NCI-H82 (cell line): ENCODE data around the gene FGD2.
"Not testable (repeated sequence)": the region's sequence is repeated elsewhere in the genome, so short reads cannot be mapped to it uniquely, and the experiment has no call there.

Experiments used
- DNase-seq: peaks from one replicate; lab custom pipeline; 2025; lab: John Stamatoyannopoulos, UW

Gene FGD2

DNA sequence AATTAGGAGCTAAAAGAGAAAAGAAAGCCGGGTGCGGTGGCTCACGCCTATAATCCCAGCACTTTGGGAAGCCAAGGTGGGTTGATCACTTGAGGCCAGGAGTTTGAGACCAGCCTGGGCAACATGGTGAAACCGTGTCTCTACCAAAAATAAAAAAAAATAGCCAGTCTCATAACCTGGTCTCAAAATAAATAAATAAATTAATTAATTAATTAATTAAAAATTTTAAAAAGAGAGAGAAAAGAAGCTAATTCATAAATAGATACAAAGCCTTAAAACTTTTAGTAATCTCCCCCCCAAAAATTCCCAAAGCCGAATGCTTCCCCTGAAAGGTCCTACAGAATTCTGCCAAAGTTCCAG is 53.5 kb downstream of the FGD2 start:
- DNase-seq = not testable (repeated sequence)

DNA sequence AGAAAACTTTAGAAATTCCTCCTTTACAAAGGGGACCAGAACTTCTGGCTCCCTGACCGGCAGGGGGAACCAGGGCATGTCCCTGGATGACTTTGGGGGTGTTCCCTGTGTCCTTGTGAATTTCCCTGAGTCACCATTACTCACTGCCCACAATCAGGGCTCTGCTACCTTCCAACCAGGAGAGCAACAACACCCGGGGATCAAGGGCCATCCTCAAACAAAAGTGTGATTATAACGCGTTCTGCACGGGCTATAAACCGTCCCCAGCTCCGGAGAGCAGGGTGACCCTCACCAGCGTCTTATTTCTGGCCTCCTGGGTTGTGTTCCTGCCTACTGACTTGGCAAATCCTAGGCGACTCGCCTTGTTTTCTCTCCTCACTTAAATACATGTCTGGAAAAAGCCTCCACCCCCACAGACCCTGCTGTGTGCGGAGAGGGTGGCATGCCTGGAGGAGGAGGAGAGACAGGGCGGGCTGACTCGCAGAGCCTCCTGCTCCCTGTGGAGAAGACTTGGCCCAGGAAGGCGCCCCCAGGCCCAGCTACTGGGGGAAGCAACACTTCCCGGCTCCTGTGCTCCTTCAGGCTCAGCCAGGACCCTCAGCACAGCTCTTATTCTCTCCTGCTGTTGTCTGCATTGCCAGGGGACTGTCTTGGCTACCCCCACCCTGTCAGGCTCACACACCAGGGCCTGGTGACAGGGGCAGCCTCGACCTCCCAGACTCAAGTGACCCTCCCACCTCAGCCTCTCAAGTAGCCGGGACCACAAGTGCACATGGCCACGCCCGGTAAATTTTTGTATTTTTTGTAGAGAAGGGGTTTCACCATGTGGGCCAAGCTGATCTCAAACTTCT is 54.1 kb downstream of the FGD2 start:
- DNase-seq = no peak

DNA sequence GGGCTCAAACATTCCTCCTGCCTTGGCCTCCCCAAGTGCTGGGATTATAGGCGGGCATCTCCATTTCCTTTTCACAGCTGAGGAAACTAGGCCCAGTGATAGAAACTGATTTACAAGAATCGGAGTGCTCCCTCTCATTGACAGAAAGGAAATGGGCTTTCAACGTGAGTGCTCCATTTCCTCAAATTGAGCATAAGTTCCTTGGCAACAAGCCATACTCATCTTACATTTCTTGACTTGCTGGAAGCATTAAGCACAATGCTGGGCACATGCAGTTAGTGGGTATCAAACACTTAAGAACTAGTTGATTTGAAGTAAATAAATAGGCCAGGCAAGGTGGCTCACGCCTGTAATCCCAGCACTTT is 54.7 kb downstream of the FGD2 start:
- no peak for DNase-seq

DNA sequence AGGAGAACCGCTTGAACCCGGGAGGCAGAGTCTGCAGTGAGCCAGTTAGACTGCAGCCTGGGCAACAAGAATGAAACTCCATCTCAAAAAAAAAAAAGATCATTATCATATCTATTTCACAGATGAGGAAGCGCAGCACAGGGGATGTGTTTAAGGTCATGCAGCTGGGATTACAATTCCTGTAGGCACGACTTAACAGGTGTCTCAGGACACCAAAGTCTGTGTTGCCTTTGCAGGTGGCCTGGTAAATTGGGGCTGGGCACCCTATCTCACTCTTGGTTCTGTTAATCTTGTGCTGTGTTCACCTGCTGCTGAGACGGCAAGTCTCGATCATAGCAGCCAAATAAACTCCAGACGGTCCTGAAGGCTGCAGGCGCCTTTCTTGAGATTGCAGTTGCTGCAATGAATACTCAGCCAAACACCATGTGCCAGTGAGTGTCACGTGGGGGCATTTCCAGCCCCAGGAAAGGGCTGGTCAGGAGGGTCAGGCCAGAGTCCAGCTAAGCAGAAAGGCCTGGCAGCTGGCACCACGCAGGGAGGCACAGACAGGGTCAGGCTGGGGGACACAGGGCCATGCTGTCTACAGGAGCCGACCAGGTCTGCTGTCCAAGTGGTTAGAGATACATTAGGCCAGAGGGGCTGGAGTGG is 55.8 kb downstream of the FGD2 start:
- DNase-seq = no peak

DNA sequence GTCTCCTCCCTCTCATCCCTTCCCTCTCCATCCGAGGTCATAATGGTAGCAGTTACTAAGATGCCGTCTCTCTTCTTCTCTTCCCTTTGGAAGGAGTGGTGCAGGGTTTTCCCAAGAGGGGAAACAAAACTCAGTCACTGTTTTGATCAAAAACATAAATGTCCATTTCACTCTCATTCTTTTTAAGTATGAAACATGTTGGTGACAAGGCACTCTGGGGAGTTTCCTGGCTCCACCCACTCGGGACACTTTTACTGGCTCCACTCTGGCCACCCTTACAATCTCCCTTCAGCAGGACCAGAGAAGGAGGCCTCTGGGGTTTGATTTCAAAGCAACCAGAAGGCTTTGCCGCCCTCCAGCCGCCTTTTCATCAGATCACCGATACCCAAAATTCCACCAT is 57.0 kb downstream of the FGD2 start:
- DNase-seq = no peak

DNA sequence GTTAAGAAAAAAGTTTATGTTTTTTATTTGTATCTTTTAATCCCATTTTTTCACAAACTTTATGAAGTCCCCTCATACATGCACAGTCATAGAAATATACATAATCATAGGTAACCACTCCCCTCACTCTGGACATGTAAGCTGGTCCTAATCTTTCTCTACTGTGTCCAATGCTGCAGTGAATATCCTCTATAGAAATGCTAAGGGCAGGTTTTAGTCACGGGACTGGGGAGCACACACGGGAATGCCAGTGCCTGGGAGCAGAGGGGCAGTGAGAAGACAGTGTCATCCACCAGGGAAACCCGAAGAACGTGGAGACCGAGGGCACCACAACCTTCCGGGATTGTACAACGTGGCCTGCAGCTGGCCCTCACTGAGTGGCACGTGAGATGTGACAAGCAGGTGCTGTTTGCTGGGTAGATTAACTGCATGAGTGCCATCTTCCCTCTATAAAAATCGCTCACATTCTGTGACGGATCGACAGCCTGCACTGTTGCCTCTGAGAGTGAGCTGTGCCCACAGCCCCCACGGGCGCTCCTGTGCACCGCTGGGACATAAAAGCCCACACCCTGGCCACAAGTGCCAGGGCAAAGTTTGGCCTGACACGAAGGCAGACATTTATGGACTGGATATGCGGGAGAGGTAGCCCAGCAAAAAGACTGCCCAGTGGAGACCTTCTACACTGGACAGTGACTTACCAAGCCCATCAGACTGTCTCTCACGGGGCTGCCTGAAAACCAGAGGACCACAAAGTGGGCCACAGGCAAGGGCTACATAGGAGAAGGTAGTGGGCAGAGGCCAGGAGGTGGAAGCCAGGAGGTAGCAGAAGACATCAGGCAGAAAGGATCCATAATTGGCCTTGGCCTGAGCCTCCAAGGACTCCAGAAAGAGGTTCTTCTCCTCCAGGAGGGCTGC is 63.2 kb downstream of the FGD2 start:
- DNase-seq = no peak

DNA sequence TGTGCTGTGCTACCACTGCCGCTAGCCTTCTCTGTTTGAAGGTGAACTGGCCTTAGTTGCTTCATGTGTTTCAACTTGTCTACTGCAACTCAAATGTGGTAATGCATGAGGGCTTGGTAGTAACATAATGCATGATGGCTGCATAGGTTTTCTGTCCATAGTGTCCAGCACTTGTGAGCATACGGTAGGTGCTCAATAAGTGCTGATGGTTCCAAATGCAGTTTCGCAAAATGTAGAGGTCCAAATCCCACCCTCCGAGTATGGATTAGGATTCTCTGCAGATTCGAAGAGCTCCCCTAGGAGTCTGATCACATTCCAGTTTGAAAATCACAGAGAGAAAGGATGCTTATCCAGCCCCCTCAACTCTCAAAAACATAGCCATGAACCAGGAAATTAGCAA is 64.2 kb downstream of the FGD2 start:
- no peak for DNase-seq

DNA sequence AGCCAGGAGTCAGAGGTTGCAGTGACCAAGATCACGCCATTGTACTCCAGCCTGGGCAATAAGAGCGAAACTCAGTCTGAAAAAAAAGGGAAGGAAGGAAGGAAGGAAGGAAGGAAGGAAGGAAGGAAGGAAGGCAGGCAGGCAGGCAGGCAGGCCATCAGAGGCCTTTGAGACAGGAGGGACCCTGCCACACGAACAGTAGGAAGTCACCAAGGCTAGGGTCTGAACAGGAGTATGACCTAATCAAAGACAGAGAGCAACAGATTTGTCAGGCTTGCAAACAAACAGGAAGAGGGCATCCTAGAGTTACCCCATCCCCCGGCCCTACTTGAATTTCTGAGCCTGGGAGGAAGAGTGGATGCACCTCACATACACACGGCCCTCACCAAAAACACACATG is 67.1 kb downstream of the FGD2 start:
- DNase-seq = no peak

DNA sequence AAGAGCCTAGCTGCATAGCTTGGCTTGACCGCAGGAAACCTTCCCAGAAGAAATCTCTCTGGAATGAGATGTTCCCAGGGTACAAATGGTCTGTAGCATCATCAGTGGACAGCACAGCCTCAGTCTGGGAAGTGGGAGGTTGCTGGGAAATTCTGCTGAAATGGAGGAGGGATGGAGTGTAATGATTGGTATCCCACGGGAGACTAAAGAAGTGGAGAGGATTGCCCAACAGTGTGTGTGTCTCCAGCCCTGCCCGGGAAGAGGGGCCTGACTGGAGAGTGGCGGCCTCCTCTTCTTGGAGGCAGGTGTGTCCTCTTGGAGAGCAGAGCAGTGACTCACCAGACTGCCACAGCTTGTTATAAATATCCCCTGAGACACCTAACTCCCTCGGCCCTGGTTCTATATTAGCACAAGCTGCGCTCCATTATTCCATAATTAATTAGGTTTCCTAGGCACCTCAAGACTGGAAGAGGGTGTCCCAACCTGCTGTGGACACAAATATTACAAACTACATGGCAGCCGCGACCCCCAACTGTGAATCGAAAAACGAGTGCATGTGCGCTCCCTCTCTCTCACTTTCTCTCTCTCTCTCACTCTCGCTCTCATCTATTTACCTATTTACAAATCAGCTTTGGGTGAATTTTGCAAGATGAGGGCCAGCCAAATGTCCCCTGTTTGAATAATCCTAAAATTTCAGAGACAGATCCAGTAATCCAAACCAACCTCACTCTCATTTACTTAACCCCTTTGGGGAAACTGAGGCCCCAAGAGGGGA is 68.8 kb downstream of the FGD2 start:
- DNase-seq = no peak

DNA sequence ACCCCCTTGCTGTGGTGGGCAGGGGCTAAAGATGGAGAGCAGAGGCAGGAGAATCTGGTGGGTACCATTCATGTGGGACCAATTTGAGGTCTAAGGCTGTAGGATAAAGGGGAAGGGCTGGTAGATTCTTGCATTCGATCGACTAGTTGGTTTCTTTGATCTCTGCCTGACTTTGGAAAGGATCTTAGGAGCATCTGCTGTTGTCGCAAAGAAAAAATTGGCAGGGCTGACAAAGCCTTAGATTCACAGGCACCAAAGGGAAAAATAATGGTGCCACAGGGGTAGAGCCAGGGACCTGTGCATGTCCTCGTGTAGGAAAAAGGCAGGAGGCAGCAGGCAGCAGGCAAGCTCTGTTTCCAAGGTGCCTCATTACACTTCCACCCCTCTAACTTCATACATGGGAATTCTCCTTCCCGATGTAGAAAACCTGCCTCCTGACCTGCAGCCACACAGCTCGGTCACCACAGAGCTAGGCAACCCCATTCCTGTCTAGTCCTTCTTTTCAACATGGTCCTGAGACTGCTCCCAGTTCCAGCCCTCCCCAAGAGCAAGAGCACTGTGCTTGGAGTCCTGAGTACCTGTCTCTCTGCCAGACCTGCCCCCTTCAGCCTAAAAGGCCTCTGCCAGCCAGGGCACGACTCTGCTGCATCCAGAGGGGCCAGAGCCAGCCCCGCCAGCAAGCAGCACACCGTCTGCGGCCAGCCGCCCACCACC is 71.9 kb downstream of the FGD2 start:
- no peak for DNase-seq

DNA sequence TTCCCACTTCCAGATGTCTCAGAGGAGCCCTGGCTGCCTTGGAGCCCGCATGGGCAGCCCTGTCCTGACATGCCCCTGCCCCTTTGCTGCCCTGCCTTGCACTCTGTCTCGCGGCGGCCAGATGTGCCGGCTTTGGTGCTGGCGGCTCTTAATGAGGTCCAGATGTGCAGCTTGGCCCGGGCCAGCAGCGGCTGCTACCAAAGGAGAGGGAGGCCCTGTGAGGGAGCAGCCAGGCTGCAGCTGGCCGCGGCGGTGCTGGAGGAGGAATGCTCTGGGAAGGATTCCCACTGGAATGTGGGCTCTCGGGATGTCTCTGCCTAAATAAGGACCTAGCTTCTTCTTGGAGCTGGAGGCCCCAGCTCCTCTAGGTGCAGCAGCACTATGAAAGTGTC is 72.4 kb downstream of the FGD2 start:
- DNase-seq = no peak
